ENCODE data around the gene CYBC1.
A peak's percentile ranks its signal among the peaks of the same experiment; 100 is the strongest.

The CYBC1 gene

DNA sequence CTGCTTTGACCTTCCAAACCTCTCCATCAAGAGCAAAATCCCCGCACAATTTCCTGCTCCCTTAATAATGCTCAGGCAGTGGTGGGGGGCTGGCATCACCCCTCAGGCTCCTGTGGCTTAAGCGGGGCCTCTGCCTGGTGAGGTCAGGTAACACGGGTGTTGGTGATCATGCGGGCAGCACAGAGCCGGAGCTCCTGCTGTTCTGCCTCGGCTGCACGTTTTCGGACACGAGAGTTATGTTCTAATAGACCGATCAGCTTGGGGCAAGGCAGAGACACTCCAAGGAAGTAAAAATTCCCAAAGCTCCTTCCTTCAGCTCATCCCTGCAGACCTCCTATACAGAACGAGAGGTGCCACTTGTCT is 14.0 kb upstream of the CYBC1 start:
- Histone ChIP-seq H3K9me3 (replicated peaks; ENCODE audit: insufficient read depth, low read length) (no peaks in the 10 kb centered on the region), H3K79me2 (ENCODE audit: low read length) (peaks cover 50% of the 10 kb centered on the region), H3K4me1 (ENCODE audit: low read length) (peaks cover 22% of the 10 kb centered on the region), H3K4me3 (ENCODE audit: low read length) (no peak overlapping the region), H3K36me3 (replicated peaks; ENCODE audit: insufficient read depth, low read length) (peaks cover 6% of the 10 kb centered on the region), H4K20me1 (ENCODE audit: insufficient read depth, low read length) (no peaks in the 10 kb centered on the region), H3K27me3 (replicated peaks; ENCODE audit: insufficient read depth, low read length) (no peaks in the 10 kb centered on the region), H3K9me2 (replicated peaks; ENCODE audit: insufficient read depth, low read length) (no peaks in the 10 kb centered on the region), H3K4me2 (ENCODE audit: low read depth, low read length) (peak overlapping the region; percentile 45), H3K9ac (ENCODE audit: low read length) (no peak overlapping the region), H3F3A (ENCODE audit: insufficient read depth, low read length) (peaks cover 23% of the 10 kb centered on the region), H3K27ac (ENCODE audit: low read length) (peak overlapping the region; percentile 85), H2AFZ (ENCODE audit: low read length) (no peak overlapping the region)
- DNase-seq, result no peak
- TF ChIP-seq CTCF (IDR thresholded peaks at IDR 0.05; ENCODE audit: low read length) (no peak), EZH2phosphoT487 (IDR thresholded peaks at IDR 0.05; ENCODE audit: low read length) (no peak), EZH2 (optimal IDR thresholded peaks at IDR 0.05; ENCODE audit: low read depth, low read length) (no peak)

GRCh38 chr17:82463925-82464566 is 13.5 kb upstream of the CYBC1 start:
- H3K36me3 ChIP-seq (replicated peaks; ENCODE audit: insufficient read depth, low read length), result peaks cover 4% of the 10 kb centered on the region
- H3K4me2 ChIP-seq (ENCODE audit: low read depth, low read length), result peak overlapping the region; percentile 45; the same call in 1 of the 2 replicates
- no peak overlapping the region for H3K4me3 ChIP-seq (ENCODE audit: low read length)
- peak overlapping the region; percentile 85; the same call in 1 of the 2 replicates for H3K27ac ChIP-seq (ENCODE audit: low read length)
- no peak for TF ChIP-seq CTCF (IDR thresholded peaks at IDR 0.05; ENCODE audit: low read length)
- no peak overlapping the region for H2AFZ ChIP-seq (ENCODE audit: low read length)
- H3K79me2 ChIP-seq (ENCODE audit: low read length), result peaks cover 55% of the 10 kb centered on the region
- H3K9ac ChIP-seq (ENCODE audit: low read length), result no peak overlapping the region
- H3K9me3 ChIP-seq (replicated peaks; ENCODE audit: insufficient read depth, low read length), result no peaks in the 10 kb centered on the region
- DNase-seq, result no peak
- no peaks in the 10 kb centered on the region for H4K20me1 ChIP-seq (ENCODE audit: insufficient read depth, low read length)
- peaks cover 25% of the 10 kb centered on the region for H3F3A ChIP-seq (ENCODE audit: insufficient read depth, low read length)
- H3K9me2 ChIP-seq (replicated peaks; ENCODE audit: insufficient read depth, low read length), result no peaks in the 10 kb centered on the region
- H3K4me1 ChIP-seq (ENCODE audit: low read length), result peaks cover 22% of the 10 kb centered on the region
- no peaks in the 10 kb centered on the region for H3K27me3 ChIP-seq (replicated peaks; ENCODE audit: insufficient read depth, low read length)

DNA sequence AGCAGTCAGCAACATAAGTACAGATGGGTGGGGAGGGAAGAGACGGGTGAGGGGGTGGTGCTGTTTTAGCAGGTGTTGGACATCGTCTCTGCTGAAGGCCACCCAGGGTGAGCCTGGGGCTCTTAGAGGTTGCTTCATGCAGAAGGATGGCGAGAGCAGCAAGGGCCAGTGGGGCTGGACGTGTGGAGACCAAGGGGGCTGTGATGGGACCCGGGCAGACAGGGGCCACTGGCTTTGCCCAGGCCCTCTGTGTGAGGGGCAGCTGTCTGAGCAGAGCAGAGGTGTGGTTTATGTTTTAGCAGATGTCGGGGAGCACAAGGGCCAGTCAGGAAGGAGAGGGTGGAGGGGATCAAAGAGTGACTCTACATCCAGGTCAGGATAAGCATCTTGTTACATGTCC is 12.8 kb upstream of the CYBC1 start:
- H3K27me3 ChIP-seq (replicated peaks; ENCODE audit: insufficient read depth, low read length), result no peaks in the 10 kb centered on the region
- peaks cover 58% of the 10 kb centered on the region for H3K79me2 ChIP-seq (ENCODE audit: low read length)
- no peak for TF ChIP-seq CTCF (IDR thresholded peaks at IDR 0.05; ENCODE audit: low read length)
- TF ChIP-seq EZH2 (optimal IDR thresholded peaks at IDR 0.05; ENCODE audit: low read depth, low read length), result no peak
- no peak for TF ChIP-seq EZH2phosphoT487 (IDR thresholded peaks at IDR 0.05; ENCODE audit: low read length)
- no peaks in the 10 kb centered on the region; the same call in 1 of the 2 replicates for H3K36me3 ChIP-seq (replicated peaks; ENCODE audit: insufficient read depth, low read length)
- no peaks in the 10 kb centered on the region for H4K20me1 ChIP-seq (ENCODE audit: insufficient read depth, low read length)
- H3K9me3 ChIP-seq (replicated peaks; ENCODE audit: insufficient read depth, low read length), result no peaks in the 10 kb centered on the region
- no peak overlapping the region for H3K4me2 ChIP-seq (ENCODE audit: low read depth, low read length)
- H3K4me1 ChIP-seq (ENCODE audit: low read length), result peaks cover 22% of the 10 kb centered on the region
- no peak overlapping the region for H3K9ac ChIP-seq (ENCODE audit: low read length)
- DNase-seq, result no peak
- H2AFZ ChIP-seq (ENCODE audit: low read length), result no peak overlapping the region
- H3K4me3 ChIP-seq (ENCODE audit: low read length), result no peak overlapping the region
- H3K9me2 ChIP-seq (replicated peaks; ENCODE audit: insufficient read depth, low read length), result no peaks in the 10 kb centered on the region
- H3K27ac ChIP-seq (ENCODE audit: low read length), result no peak overlapping the region
- H3F3A ChIP-seq (ENCODE audit: insufficient read depth, low read length), result peaks cover 31% of the 10 kb centered on the region

Measured in MM.1S (cell line).